Activated CD4-positive, alpha-beta T cell treated with anti-CD3 and anti-CD28 coated beads for 48 hours (primary cell): ENCODE data around the gene SMCO4.

Source experiments
- DNase-seq: peaks from one replicate; pipeline ENCODE4 v3.0.0-alpha.2; 2020

The SMCO4 gene

DNA sequence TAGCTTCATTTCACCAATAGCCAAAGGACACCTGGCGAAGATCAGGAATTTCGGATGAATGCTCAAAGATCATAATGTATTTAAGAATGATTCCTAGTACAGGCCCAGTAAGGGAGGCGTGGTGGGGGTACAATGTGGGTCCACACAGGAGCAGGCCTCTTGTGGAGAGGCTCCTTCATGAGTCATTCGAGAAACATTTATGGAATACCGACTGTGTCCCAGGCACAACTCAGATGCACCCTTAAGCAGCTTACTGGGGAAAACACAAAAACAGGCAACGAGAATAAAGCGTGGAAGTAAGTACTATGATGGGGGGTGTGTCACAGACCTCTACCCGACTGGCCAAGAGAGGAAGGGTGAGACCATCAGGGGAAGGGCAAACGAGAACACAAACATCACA lies 44.5 kb downstream of the SMCO4 start:
- no peak for DNase-seq

DNA sequence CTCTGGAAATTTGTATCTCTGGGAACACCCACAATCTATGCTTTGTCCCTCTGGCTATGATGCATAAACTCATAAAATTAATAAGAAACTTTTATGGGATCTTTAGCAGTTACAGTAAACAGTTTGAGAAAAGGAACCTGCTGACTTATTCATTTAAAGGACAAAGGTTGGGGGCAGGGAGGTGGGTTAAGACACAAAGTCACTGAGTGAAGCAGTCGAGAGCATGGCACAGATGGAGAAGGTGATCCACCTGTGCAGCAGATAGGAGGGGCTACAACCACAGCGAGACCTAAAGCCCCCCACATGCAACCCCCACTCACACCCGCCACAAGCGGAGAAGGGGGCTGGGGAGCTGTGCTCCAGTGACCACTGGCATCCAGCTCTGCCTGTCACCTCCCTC lies 45.0 kb downstream of the SMCO4 start:
- no peak for DNase-seq

DNA sequence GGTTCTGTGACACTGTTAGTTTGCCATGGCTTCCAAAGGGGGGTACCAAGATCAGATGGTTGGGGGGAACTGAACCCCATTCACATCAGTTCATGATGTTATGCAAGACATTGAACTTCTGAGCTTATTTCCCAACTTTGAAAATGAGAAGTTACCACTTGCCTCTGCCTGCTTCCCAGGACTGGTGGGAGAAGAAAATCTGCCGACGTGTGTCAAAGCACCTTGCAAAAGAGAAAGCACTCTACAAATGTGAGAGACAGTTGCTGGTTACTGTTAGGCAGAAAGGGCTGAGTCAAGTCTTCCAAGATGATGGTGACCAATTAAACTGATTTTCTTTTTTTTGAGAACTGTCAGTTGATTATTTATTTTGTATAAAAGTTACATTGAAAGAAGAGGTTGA lies 45.6 kb downstream of the SMCO4 start:
- no peak for DNase-seq

GRCh38 chr11:93494357-93494756 lies 48.8 kb downstream of the SMCO4 start:
- no peak for DNase-seq

DNA sequence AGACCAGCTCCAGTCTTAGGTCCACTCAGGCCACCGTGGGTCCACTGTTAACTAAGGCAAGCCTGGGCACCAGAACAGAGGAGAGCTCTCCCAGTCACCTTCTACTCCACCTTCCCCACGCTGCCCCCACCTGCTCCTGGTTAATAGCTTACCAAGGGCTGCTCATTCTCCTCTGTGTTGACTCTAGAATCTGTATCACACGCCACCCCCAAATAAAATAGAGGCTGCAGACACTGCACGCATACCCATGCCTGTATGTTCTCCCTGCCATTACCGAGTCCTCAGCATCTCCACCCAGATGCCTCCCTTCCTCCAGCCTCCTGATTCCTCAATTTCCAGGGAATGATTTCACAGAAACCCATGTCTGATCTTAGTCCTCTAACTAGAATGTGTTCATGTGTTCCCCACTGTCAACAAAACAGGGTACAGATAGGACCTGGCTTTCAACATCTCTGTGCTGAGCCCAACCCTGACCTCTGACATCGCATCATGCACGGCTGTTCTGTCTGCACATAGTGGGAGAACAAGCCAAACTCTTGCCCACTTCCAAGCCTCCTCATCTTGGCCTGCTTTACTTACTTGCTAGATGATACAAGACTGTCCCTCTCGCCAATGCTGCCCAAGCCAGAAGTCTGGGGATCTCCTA lies 49.8 kb downstream of the SMCO4 start:
- DNase-seq, result no peak

DNA sequence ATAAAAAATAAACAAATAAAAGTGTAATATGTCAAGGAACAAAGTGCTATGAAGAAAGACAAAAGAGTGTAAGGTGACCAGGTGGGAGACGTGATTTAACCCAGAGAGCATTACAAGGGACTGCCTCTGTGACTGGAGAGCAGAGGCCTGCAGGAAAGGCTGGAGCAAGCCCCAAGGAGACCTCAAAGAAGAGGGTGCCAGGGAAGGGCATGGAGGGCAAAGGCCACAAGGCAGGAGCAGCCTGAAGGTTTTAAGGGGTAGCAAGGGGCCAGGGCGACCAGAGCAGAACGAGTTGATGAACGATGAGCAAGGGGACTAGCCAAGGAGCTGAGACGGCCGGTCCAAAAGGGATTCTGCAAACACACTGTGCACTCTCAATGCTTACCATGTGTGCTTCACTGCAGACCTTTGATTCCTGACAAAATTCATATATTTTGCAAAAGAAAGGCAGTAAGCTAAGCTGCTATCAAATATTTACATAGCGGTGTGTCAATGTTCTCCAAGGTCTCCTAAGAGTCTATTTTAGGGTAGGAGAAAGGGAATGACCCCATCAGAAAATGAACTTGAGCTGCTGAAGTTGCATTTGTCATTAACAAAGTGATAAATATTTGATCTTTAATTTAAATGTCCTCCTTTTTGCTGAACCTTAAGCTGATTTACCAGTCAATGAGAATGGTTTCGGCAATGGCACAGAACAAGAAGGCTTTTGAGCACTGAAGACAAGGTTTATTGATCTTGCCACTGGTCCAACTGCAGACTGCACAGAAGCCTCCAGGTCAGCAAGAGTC lies 50.5 kb downstream of the SMCO4 start:
- DNase-seq, result no peak

DNA sequence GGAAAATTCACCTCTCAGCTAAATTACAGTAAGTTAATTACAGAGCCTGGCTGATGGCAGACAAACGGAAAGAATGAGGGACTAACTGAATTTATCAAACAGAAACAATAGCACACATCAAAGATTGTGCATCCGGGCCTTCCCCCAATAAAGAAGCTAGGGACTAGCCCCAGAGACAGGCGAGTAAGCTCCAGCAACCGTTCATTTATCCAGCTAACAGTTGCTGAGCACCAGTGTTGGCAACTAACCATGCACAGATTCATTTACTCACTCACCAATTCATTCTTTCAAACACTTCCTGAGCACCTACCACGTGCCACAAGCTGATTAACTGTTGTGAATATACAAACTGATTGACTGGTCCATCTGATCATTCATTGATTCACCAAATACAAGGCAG lies 51.2 kb downstream of the SMCO4 start:
- DNase-seq, result no peak

DNA sequence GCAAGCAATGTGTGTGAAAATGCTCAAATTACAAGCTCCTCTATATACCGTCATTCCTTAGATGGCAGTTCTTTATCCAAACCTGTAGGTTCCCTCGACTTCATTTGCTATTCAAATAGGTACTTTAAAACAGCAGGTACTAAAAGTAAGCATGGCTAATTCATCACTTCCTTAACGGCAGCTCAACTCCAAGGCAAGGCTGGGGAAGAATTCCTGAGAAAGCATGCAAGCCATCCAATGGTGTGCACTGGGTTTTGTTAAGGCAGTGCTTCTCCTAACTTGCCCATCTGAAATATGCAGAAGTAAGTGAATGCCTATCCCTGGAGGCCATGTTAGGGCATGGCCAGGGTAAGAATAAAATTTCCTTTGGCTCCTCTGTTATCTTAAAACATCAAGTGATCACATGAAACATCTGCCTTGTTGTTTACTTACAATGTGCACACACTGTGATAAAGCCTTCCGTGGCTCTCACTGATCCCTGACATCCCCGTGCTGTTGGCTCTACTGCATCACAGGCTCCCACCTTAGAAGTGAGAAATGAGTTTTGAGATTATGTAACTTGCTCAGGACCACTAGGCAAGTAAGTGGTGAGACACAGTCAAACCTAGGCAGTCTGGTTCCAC lies 52.1 kb downstream of the SMCO4 start:
- DNase-seq, result no peak

- DNase-seq, result no peak
Observed at GRCh38 chr11:93489841-93490240, 53.4 kb downstream of the SMCO4 start.

- DNase-seq, result no peak
Observed at GRCh38 chr11:93487032-93487483, 56.1 kb downstream of the SMCO4 start.

- DNase-seq, result no peak
Observed at GRCh38 chr11:93485983-93486382, 57.2 kb downstream of the SMCO4 start.

- no peak for DNase-seq
Observed at GRCh38 chr11:93484716-93485115, 58.5 kb downstream of the SMCO4 start.

DNA sequence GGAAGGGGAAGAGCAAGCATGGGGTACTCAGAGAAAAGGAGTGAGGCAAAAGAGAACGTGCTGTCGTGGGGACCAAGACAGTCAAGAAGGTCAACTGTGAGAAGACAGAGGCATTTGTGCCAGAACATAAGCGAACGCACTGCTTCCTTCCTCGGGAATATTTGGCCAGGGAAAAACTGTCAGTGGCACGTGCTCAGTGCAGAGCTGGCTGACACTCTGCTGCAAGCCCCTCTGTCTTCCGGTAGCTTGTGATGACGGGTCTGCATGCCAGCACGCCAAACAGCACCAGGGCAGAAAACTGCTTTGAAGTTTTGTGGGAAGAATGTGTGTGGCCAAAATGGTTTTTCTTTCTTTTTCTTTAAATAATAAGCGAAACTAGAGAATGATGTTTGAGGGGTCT lies 60.6 kb downstream of the SMCO4 start:
- no peak for DNase-seq

GRCh38 chr11:93481696-93482095 lies 61.5 kb downstream of the SMCO4 start:
- no peak for DNase-seq

DNA sequence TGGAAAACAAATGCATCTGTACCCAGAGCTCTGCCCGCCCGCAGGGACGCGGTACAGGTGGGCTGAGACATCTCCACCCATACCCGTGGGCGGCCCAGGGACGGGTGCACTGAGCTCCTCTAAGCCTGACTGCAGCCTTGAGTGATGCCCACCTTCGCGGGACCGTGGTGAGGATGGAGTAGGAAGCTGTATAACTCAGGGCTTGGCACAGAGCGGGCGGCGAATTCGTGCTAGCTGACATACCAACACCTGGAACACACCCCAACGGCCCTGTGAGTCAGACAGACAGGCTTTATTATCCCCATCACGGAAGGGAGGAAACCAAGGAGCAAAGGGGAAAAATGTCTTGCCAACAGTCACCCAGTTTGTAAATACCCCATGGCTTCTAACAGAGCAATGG lies 61.9 kb downstream of the SMCO4 start:
- DNase-seq, result no peak

- no peak for DNase-seq
Observed at GRCh38 chr11:93480756-93481155, 62.4 kb downstream of the SMCO4 start.

- DNase-seq, result no peak
Observed at GRCh38 chr11:93480256-93480655, 62.9 kb downstream of the SMCO4 start.

DNA sequence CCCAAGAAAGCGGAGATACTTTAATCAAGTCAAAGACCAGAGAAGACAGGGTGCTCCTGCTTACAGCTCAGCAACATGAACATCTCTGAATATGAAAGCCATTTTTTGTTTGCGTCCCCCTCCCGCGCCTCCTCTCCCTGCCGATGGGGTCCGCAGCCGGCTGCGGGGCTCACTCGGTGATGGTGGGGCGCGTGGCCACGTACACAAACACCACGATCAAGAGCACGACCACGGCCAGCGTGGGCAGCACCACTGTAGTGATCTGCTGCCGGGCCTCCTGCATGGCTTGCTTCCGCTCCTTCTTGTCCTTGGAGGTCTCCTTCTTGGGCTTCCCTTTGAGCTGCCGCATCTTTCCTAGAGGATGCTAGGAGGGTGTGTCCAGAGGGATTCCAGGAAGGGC lies 64.3 kb downstream of the SMCO4 start:
- no peak for DNase-seq

- no peak for DNase-seq
Observed at GRCh38 chr11:93477684-93478234, 65.4 kb downstream of the SMCO4 start.

GRCh38 chr11:93476796-93477195 lies 66.4 kb downstream of the SMCO4 start:
- DNase-seq, result no peak

- DNase-seq, result no peak
Observed at GRCh38 chr11:93474123-93474522, 69.1 kb downstream of the SMCO4 start.

DNA sequence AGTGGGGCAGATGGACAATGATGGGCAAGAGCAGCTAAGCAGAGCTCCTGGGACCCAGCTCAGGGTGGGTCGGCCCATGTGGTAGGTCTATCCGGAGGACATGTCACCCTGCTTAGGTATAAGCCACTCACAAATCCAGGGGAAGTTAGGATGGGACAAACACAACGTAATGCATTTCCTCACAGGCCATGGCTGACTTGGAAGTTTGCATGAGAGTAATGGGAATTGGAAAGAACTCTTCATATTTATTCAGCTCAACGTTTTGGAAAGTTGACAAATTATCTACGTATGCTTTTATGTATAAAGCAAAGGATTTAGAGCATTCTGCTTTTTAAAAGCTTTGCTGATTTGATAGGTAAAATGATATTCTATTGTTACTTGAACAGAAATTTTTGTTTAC lies 74.9 kb downstream of the SMCO4 start:
- no peak for DNase-seq

DNA sequence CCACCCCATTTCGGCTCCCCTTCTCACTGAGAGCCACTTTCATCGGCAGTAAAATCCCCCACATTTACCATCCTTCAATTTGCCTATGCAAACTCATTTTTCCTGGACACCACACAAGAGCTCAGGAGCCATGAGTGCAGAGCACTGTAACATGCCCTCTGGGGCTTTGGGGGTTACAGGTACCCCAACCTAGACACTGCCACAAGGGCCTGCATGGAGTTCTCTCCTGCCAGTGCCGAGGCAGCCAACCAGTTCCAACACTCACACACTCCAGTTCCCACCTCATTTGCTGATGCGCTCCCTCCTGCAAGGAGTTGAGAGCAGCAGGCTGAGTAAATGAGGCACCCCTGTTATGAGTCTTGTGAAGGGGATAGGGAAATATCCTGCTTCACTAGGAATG lies 76.1 kb downstream of the SMCO4 start:
- no peak for DNase-seq
